Pancreas (tissue), 10 donors: ENCODE data around the gene GGACT. TPM values are rescaled to one million over a fixed set of nuclear protein-coding genes. Genes with fewer than 3 reads are reported as not detected.
A peak's percentile ranks its signal among the peaks of the same experiment; 100 is the strongest.

Experiments
- ATAC-seq, 4 donors: fragments of 200-7000 bp; cut with Tn5 transposase; one replicate each; pipeline versions ENCODE4 v1.8.0 to v1.9.1; 2020; ENCODE audit warnings: mild to moderate bottlenecking in 4 of 4, moderate library complexity in 4 of 4
- DNase-seq, 6 donors: peaks; one replicate each; pipeline ENCODE4 v3.0.0-alpha.2; 2020
- FAIRE-seq: peaks from 2 replicates; lab custom pipeline; 2012; peaks lifted over from hg19 to GRCh38; lab: Jason Lieb, UNC
- H3K27ac ChIP-seq, 4 donors: fragments of 200-600 bp; sonication (generic); 1 replicate in 3 of 4; 2 replicates in 1 of 4; pipeline versions ENCODE4 v1.5.0 to v1.8.0; 2020
- H3K27me3 ChIP-seq, 4 donors: fragments of 200-600 bp; one replicate each; pipeline ENCODE4 v1.8.0; 2021
- H3K36me3 ChIP-seq, 3 donors: fragments of 200-600 bp; sonication (generic) in 1 of 3; one replicate each; pipeline versions ENCODE4 v1.5.0 to v1.8.0; 2020 to 2021
- H3K4me1 ChIP-seq, 3 donors: fragments of 200-600 bp; one replicate each; pipeline ENCODE4 v1.8.0; 2021
- H3K4me3 ChIP-seq, 4 donors: fragments of 200-600 bp; sonication (generic) in 2 of 4; one replicate each; pipeline versions ENCODE4 v1.5.0 to v1.8.0; 2020 to 2021
- H3K9me3 ChIP-seq, 4 donors: fragments of 200-600 bp; one replicate each; pipeline ENCODE4 v1.8.0; 2021
- WGBS, 2 donors: extraction: QIAGEN DNeasy Blood & Tissue Kit; methylation state at CpG; one replicate each; pipeline ENCODE4 v1.1.7; 2013; 5-methylcytosine and 5-hydroxymethylcytosine counted together
- intact Hi-C, 3 donors: fragments of 100-400 bp; cut with DNase I; formaldehyde crosslinking; loops; one replicate each; pipeline versions ENCODE4 v1.11.1 to v1.14.2; 2022
- polyA plus RNA-seq, 2 donors: library from polyadenylated mRNA; stranded (reverse); fragments of 200-250 nt; gene quantifications; one replicate each; pipeline ENCODE4 v1.2.3, GENCODE V29; 2013
- total RNA-seq, 6 donors: library from RNA; stranded (reverse); fragmentation: NEBNext Ultra II Directional in 4 of 6; extraction: Animal tissue kit (Norgen Biotek cat#: 25700) in 4 of 6; gene quantifications; one replicate each; pipeline versions ENCODE4 v1.2.1 to v1.2.4, GENCODE V29; 2021 to 2023
- TF ChIP-seq, protein P1 (sequence below), 4 donors: fragments of 200-600 bp; sonication (generic) in 3 of 4; IDR thresholded peaks; one replicate each; pipeline versions ENCODE4 v1.5.0 to v1.8.0; 2021; ENCODE audit warnings: antibody characterized with exemption in 4 of 4
- donor health status: healthy with polysubstance abuse.
- donor health status: DM: no; HTN: no; CAD: no; lungs with moderate emphysema.
- donor health status: DM: no; HTN: no; CAD: no.
- donor health status: control.
- donor health status: control.
- donor health status: Bipolar disorder and iron deficiency.
- donor health status: DM: yes; HTN: yes; CAD: no.
- donor health status: DM: no; HTN: no; CAD: no.
- donor health status: DM: no; HTN: no; CAD: no.
- donor health status: DM: yes; HTN: yes; CAD: no.

The GGACT gene
- total RNA-seq (1 to 10 TPM; 5.1 to 7.0 (median 6.4) TPM), polyA plus RNA-seq (1 to 10 TPM; 1.6 to 1.7 TPM)

DNA sequence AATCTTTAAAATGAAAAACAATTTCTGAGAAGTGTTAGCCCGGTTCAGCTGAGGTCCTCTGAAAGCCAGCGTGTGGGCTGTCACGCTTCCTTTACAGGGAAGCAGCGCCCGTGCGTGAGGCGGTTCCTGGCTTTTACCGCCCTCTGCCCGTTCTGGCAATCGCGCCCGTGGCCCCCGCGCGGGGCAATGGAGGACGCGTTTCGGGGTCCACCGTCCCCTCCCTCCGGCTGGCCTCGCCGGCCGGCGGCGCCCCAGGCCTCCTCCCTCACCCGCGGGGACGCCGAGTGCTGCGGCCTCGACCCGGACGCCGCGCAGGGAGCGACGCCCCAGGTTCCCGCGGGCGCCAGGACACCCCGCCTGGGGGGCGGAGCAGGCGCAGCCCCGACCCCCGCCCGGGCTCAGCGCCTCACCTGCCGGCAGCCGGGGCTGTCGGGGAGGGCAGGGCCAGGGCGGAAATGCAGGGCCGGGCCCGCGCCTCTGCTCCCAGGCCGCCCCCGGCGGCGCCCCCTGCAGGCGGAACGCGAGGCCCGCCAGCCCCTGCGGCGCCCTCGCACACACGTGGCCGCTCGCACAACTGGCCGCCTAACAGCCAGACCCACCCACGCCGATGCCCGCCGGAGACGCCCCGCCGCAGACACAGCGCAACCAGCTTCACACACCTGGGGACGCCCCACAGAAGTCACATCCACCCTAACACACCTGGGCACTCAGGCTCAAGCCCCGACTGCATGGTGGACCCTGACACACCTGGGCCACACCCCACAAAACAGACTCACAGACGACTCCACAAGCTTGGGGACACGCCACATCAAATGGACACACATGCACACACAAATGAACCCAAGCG lies at the start of gene GGACT:
Gene GGACT, minus strand, starts transcription at position 459 of the 847 bp plus-strand sequence. CDS start 56,198 bp downstream, outside the sequence.
- Histone ChIP-seq H3K27ac (peak within 1 kb of the TSS; percentile 53 to 76 (median 68)), H3K27me3 (no peaks in the 10 kb centered on the region), H3K9me3 (no peaks in the 10 kb centered on the region), H3K4me1 (peaks cover 0 to 8% (median 3%) of the 10 kb centered on the region in 3 donors), H3K4me3 (peak within 1 kb of the TSS; percentile 55 to 84 (median 77)), H3K36me3 (no peaks in the 10 kb centered on the region)
- no peak for FAIRE-seq
- peak; percentile 69 to 95 (median 86) for DNase-seq
- peak; percentile 96 to 98 (median 98) for ATAC-seq
- TF ChIP-seq, protein P1, sequence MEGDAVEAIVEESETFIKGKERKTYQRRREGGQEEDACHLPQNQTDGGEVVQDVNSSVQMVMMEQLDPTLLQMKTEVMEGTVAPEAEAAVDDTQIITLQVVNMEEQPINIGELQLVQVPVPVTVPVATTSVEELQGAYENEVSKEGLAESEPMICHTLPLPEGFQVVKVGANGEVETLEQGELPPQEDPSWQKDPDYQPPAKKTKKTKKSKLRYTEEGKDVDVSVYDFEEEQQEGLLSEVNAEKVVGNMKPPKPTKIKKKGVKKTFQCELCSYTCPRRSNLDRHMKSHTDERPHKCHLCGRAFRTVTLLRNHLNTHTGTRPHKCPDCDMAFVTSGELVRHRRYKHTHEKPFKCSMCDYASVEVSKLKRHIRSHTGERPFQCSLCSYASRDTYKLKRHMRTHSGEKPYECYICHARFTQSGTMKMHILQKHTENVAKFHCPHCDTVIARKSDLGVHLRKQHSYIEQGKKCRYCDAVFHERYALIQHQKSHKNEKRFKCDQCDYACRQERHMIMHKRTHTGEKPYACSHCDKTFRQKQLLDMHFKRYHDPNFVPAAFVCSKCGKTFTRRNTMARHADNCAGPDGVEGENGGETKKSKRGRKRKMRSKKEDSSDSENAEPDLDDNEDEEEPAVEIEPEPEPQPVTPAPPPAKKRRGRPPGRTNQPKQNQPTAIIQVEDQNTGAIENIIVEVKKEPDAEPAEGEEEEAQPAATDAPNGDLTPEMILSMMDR (IDR thresholded peaks at IDR 0.05): peak; percentile 59 to 78 (median 74)
- WGBS, 2 donors: 7 to 9% methylated on average over 72 to 82 of the region's 82 CpGs
- intact Hi-C loops: no loop called here

GRCh38 chr13:100637796-100638195 lies 49.2 kb upstream of the GGACT start:
- no peaks in the 10 kb centered on the region for H3K9me3 ChIP-seq
- ATAC-seq (no peak), DNase-seq (no peak), FAIRE-seq (no peak)
- no peaks in the 10 kb centered on the region for H3K4me1 ChIP-seq
- intact Hi-C loops: no loop called here
- H3K36me3 ChIP-seq: peaks cover 0 to 39% (median 10%) of the 10 kb centered on the region in 3 donors
- TF ChIP-seq, protein P1 (IDR thresholded peaks at IDR 0.05): no peak
- H3K4me3 ChIP-seq: no peak overlapping the region
- H3K27me3 ChIP-seq: no peaks in the 10 kb centered on the region
- 68 to 69% methylated on average over 5 of the region's 5 CpGs for WGBS, 2 donors
- H3K27ac ChIP-seq: no peak overlapping the region

GRCh38 chr13:100637380-100637779 lies 48.8 kb upstream of the GGACT start:
- DNase-seq: no peak
- FAIRE-seq: no peak
- TF ChIP-seq, protein P1 (IDR thresholded peaks at IDR 0.05): no peak
- intact Hi-C loops: no loop called here
- no peaks in the 10 kb centered on the region for H3K27me3 ChIP-seq
- H3K9me3 ChIP-seq: no peaks in the 10 kb centered on the region
- 90 to 95% methylated on average over 16 of the region's 16 CpGs for WGBS, 2 donors
- ATAC-seq: no peak
- H3K4me1 ChIP-seq: no peaks in the 10 kb centered on the region
- H3K27ac ChIP-seq: no peak overlapping the region
- no peak overlapping the region for H3K4me3 ChIP-seq
- peaks cover 0 to 39% (median 10%) of the 10 kb centered on the region in 3 donors for H3K36me3 ChIP-seq

DNA sequence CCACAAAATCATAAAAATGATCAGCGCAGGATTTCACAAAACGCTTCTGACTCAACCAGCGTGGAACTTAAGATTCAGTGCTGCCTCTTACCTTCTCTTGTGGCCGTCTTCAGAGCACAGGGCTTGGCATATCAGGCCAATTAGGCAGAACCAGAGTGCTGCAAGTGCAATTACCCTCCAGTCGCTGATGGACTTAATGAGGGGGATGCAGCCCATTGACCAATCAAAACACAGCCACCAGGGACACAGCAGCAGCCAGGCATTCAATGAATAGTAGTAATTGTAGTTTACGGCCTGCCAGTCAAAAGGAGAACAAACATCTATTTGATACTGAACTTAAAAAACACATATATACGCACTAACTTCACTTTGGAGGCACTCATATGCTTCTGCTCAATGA lies 47.9 kb upstream of the GGACT start:
- Histone ChIP-seq H3K4me3 (no peak overlapping the region), H3K4me1 (no peaks in the 10 kb centered on the region), H3K36me3 (peaks cover 0 to 36% (median 10%) of the 10 kb centered on the region in 3 donors), H3K9me3 (no peaks in the 10 kb centered on the region), H3K27ac (no peak overlapping the region), H3K27me3 (no peaks in the 10 kb centered on the region)
- ATAC-seq: no peak
- TF ChIP-seq, protein P1 (IDR thresholded peaks at IDR 0.05): no peak
- DNase-seq: no peak
- intact Hi-C loops: no loop called here
- FAIRE-seq: no peak
- WGBS, 2 donors: 92 to 97% methylated on average over 7 of the region's 7 CpGs

- intact Hi-C loops: no loop called here
- 94 to 96% methylated on average over 7 of the region's 7 CpGs for WGBS, 2 donors
- ATAC-seq (no peak), FAIRE-seq (no peak), DNase-seq (no peak)
- H3K27ac ChIP-seq: no peak overlapping the region
- H3K36me3 ChIP-seq: peaks cover 0 to 39% (median 10%) of the 10 kb centered on the region in 3 donors
- H3K4me3 ChIP-seq: no peak overlapping the region
- TF ChIP-seq, protein P1 (IDR thresholded peaks at IDR 0.05): no peak
- H3K27me3 ChIP-seq: no peaks in the 10 kb centered on the region
- no peaks in the 10 kb centered on the region for H3K9me3 ChIP-seq
- no peaks in the 10 kb centered on the region for H3K4me1 ChIP-seq
Observed at GRCh38 chr13:100636004-100636403, 47.4 kb upstream of the GGACT start.
